Endodermal cell (in vitro differentiated cells): ENCODE data around the gene KCND3. TPM values are rescaled to one million over a fixed set of nuclear protein-coding genes. Genes with fewer than 3 reads are reported as not detected.

ENCODE experiments used
- DNase-seq: peaks from one replicate; pipeline ENCODE4 v3.0.0-alpha.2; 2017
- H3K27ac ChIP-seq: 2 replicates; pipeline ENCODE4 v1.5.1; 2013; ENCODE audit warnings: mild to moderate bottlenecking, low read depth, low read length, moderate library complexity
- H3K27me3 ChIP-seq: 2 replicates; pipeline ENCODE4 v1.6.1; 2013; ENCODE audit warnings: mild to moderate bottlenecking, low read length, moderate library complexity; ENCODE audit not compliant: insufficient read depth, control insufficient read depth, poor library complexity, severe bottlenecking
- H3K36me3 ChIP-seq: 2 replicates; pipeline ENCODE4 v1.7.0; 2013; ENCODE audit warnings: mild to moderate bottlenecking, low read length, moderate library complexity; ENCODE audit not compliant: control insufficient read depth, insufficient read depth
- H3K4me1 ChIP-seq: one replicate; pipeline ENCODE4 v1.7.0; 2013; ENCODE audit warnings: low read length; ENCODE audit not compliant: control insufficient read depth, insufficient read depth
- H3K4me3 ChIP-seq: 2 replicates; pipeline ENCODE4 v1.5.1; 2013; ENCODE audit warnings: mild to moderate bottlenecking, low read length, moderate library complexity
- H3K9ac ChIP-seq: 2 replicates; pipeline ENCODE4 v1.6.1; 2013; ENCODE audit warnings: mild to moderate bottlenecking, low read length, moderate library complexity; ENCODE audit not compliant: poor library complexity, severe bottlenecking; ENCODE audit errors: extremely low read depth
- H3K9me3 ChIP-seq: 2 replicates; pipeline ENCODE4 v1.6.1; 2013; ENCODE audit warnings: mild to moderate bottlenecking, low read length, moderate library complexity; ENCODE audit not compliant: control insufficient read depth
- H3K27ac Mint-ChIP-seq: 2 replicates; pipeline ENCODE4 v1.8.0; 2020; ENCODE audit warnings: mixed read lengths
- H3K27me3 Mint-ChIP-seq: 2 replicates; pipeline ENCODE4 v1.8.0; 2021; ENCODE audit warnings: mild to moderate bottlenecking, mixed read lengths; ENCODE audit not compliant: insufficient read depth
- H3K36me3 Mint-ChIP-seq: 2 replicates; pipeline ENCODE4 v1.8.0; 2020; ENCODE audit warnings: low read depth, mixed read lengths
- H3K4me1 Mint-ChIP-seq: 2 replicates; pipeline ENCODE4 v1.8.0; 2020; ENCODE audit warnings: mixed read lengths
- H3K4me3 Mint-ChIP-seq: 2 replicates; pipeline ENCODE4 v1.8.0; 2020; ENCODE audit warnings: mild to moderate bottlenecking, moderate library complexity, mixed read lengths
- H3K9me3 Mint-ChIP-seq: 2 replicates; pipeline ENCODE4 v1.8.0; 2020; ENCODE audit warnings: mild to moderate bottlenecking, mixed read lengths
- WGBS, 2 experiments: methylation state at CpG; one replicate each; pipeline versions ENCODE4 v1.1.5 to v1.1.7; 2013; ENCODE audit warnings: missing lambda C conversion rate in 2 of 2, mixed read lengths in 1 of 2; ENCODE audit not compliant: insufficient coverage in 1 of 2, insufficient read length in 1 of 2; 5-methylcytosine and 5-hydroxymethylcytosine counted together
- total RNA-seq, 2 donors: library from RNA; stranded (reverse); fragmentation: NEBNext Ultra II Directional in 1 of 2; extraction: Animal tissue kit (Norgen Biotek cat#: 25700) in 1 of 2; gene quantifications; 2 replicates in 1 of 2; 3 replicates in 1 of 2; pipeline ENCODE4 v1.2.1, GENCODE V29; 2021
- TF ChIP-seq, protein P1 (sequence below): fragments of 200-600 bp; sonication (generic); conservative IDR thresholded peaks from 2 replicates; pipeline ENCODE4 v1.5.0; 2021; ENCODE audit warnings: antibody characterized with exemption, mild to moderate bottlenecking

Gene KCND3
- total RNA-seq, 2 donors from 2014 or later: 0.13 TPM; not detected in 1

DNA sequence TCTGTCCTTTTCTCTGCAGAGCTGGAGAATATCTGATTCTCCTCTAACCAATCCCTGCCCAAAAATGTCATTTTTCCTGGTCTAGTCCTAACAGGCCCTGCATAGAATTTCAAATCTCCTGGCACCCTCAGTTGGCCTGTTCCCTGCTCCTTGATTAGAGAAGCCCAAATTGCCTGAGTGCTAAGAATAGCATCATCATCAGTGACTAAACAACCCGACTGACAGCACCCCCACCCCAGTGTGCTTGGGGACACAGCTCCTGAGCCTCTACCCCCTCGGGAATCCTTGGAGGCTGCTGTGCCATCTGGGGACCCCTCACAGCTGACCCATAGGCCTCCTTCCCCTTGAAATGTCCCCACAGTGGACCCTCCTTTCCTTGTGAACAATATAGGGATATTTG lies 139.4 kb downstream of the KCND3 start:
- Histone ChIP-seq H3K4me3 (no peak overlapping the region), H3K36me3 (no peaks in the 10 kb centered on the region), H3K27me3 (peaks cover 11% of the 10 kb centered on the region), H3K27ac (no peak overlapping the region), H3K9me3 (no peaks in the 10 kb centered on the region), H3K4me1 (no peaks in the 10 kb centered on the region), H3K9ac (no peak overlapping the region)
- TF ChIP-seq, protein P1, sequence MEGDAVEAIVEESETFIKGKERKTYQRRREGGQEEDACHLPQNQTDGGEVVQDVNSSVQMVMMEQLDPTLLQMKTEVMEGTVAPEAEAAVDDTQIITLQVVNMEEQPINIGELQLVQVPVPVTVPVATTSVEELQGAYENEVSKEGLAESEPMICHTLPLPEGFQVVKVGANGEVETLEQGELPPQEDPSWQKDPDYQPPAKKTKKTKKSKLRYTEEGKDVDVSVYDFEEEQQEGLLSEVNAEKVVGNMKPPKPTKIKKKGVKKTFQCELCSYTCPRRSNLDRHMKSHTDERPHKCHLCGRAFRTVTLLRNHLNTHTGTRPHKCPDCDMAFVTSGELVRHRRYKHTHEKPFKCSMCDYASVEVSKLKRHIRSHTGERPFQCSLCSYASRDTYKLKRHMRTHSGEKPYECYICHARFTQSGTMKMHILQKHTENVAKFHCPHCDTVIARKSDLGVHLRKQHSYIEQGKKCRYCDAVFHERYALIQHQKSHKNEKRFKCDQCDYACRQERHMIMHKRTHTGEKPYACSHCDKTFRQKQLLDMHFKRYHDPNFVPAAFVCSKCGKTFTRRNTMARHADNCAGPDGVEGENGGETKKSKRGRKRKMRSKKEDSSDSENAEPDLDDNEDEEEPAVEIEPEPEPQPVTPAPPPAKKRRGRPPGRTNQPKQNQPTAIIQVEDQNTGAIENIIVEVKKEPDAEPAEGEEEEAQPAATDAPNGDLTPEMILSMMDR: no peak
- Mint-ChIP-seq H3K36me3 (no peaks in the 10 kb centered on the region), H3K4me1 (peaks cover 9% of the 10 kb centered on the region), H3K4me3 (no peak overlapping the region), H3K27ac (no peak overlapping the region), H3K27me3 (peaks cover 11% of the 10 kb centered on the region), H3K9me3 (no peaks in the 10 kb centered on the region)
- 86 to 87% methylated on average over 2 of the region's 2 CpGs for WGBS, 2 experiments
- DNase-seq: no peak

DNA sequence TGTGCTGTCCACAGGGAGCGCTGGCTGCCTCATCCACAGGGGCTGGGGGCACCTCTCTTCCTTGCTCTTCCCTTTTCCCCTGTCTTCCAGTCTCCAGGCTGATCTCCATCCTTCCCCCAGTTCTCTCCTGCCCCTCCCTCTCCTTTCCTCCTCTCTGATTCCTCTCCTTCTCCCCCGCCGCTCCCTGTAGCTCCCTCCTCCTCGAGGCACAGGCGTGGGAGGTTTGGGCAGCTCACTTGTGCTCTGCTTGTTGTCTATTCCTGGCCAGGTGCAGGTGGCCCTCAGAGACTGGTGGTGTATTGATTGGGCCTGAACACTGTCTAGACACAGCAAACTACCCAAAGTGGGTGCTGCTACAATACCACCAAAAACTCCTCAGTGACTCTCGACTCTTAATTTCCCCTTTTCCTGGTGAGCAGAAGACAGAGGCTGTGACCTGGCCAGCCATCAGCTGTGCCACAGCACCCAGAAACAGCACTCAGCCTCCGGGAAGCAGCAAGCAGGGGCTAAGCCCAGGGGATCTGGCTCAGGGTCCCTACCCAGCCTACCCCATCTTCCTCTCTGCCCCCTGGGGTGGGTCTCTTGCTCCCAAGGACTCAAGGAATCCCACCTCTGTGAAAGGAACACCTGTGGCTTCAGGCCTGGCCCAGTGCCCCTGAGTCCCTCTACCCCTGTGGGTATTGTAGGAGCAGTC lies 140.5 kb downstream of the KCND3 start:
- peaks cover 13% of the 10 kb centered on the region for H3K27me3 ChIP-seq
- H3K9me3 Mint-ChIP-seq: no peaks in the 10 kb centered on the region
- no peak overlapping the region for H3K27ac Mint-ChIP-seq
- H3K4me3 ChIP-seq: no peak overlapping the region
- H3K9me3 ChIP-seq: no peaks in the 10 kb centered on the region
- H3K27ac ChIP-seq: no peak overlapping the region
- DNase-seq: no peak
- no peaks in the 10 kb centered on the region for H3K36me3 Mint-ChIP-seq
- H3K9ac ChIP-seq: no peak overlapping the region
- 84 to 87% methylated on average over 6 to 7 of the region's 7 CpGs for WGBS, 2 experiments
- peaks cover 16% of the 10 kb centered on the region for H3K27me3 Mint-ChIP-seq
- no peak overlapping the region for H3K4me3 Mint-ChIP-seq
- H3K4me1 ChIP-seq: no peaks in the 10 kb centered on the region
- H3K4me1 Mint-ChIP-seq: peaks cover 8% of the 10 kb centered on the region
- no peaks in the 10 kb centered on the region for H3K36me3 ChIP-seq
- TF ChIP-seq, protein P1: no peak

DNA sequence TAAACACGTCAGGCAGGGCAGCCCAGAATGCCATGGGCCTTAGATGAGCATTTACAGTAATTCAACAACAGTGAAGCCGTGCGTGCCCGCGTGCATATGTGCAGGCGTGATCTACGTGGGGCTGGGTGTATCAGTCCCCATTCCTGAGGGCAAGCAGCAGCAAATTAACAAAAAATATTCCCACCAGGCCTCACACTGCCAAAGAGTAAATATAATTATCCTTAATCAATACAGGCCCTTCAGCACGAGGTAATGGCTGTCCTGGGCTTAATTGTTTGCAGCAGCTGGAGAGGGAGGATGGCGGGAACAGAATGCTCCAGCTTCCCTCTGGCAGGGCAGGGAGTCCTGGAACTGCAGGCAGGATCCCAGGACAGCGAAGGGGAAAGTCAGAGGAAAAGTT lies 142.0 kb downstream of the KCND3 start:
- no peak overlapping the region for H3K27ac Mint-ChIP-seq
- Histone ChIP-seq H3K4me3 (no peak overlapping the region), H3K36me3 (no peaks in the 10 kb centered on the region), H3K27me3 (peaks cover 10% of the 10 kb centered on the region), H3K4me1 (no peaks in the 10 kb centered on the region), H3K9ac (no peak overlapping the region), H3K27ac (no peak overlapping the region), H3K9me3 (no peaks in the 10 kb centered on the region)
- TF ChIP-seq, protein P1: no peak
- DNase-seq: no peak
- H3K4me1 Mint-ChIP-seq: peaks cover 8% of the 10 kb centered on the region
- H3K9me3 Mint-ChIP-seq: no peaks in the 10 kb centered on the region
- H3K4me3 Mint-ChIP-seq: no peak overlapping the region
- no peaks in the 10 kb centered on the region for H3K36me3 Mint-ChIP-seq
- peaks cover 13% of the 10 kb centered on the region for H3K27me3 Mint-ChIP-seq
- WGBS, 2 experiments: 92% methylated on average over 8 to 10 of the region's 10 CpGs
